Uterus (tissue), 4 donors: ENCODE results near the gene GJB5. TPM values are rescaled to one million over a fixed set of nuclear protein-coding genes. Genes with fewer than 3 reads are reported as not detected.
"Not testable (repeated sequence)": the region's sequence is repeated elsewhere in the genome, so short reads cannot be mapped to it uniquely, and the experiment has no call there.

ENCODE experiments used
- DNase-seq, 2 donors: peaks; one replicate each; pipeline ENCODE4 v3.0.0-alpha.2; 2019 to 2020
- H3K27ac ChIP-seq, 2 donors: fragments of 200-600 bp; sonication (generic); 1 replicate in 1 of 2; 2 replicates in 1 of 2; pipeline ENCODE4 v1.5.1; 2016 to 2018
- H3K27me3 ChIP-seq, 2 donors: fragments of 200-600 bp; sonication (generic); one replicate each; pipeline ENCODE4 v1.5.1; 2018 to 2019; ENCODE audit warnings: control low read depth in 1 of 2
- H3K36me3 ChIP-seq, 2 donors: fragments of 200-600 bp; sonication (generic); one replicate each; pipeline ENCODE4 v1.5.1; 2019; ENCODE audit warnings: control low read depth in 1 of 2
- H3K4me1 ChIP-seq, 2 donors: fragments of 200-600 bp; sonication (generic); one replicate each; pipeline ENCODE4 v1.5.1; 2018 to 2019; ENCODE audit warnings: control low read depth in 1 of 2
- H3K4me3 ChIP-seq, 2 donors: fragments of 200-600 bp; sonication (generic); 1 replicate in 1 of 2; 2 replicates in 1 of 2; pipeline ENCODE4 v1.5.1; 2018 to 2019; ENCODE audit warnings: mild to moderate bottlenecking in 1 of 2
- H3K9me3 ChIP-seq, 2 donors: fragments of 200-600 bp; sonication (generic); one replicate each; pipeline ENCODE4 v1.5.1; 2019; ENCODE audit warnings: control low read depth in 1 of 2
- POLR2A ChIP-seq, 2 donors: fragments of 450-650 bp; IDR thresholded peaks; one replicate each; pipeline ENCODE4 v1.6.1; 2016; ENCODE audit warnings: antibody characterized with exemption in 2 of 2, mild to moderate bottlenecking in 1 of 2, moderate library complexity in 1 of 2
- intact Hi-C: fragments of 100-400 bp; cut with DNase I; formaldehyde crosslinking; loops from one replicate; pipeline ENCODE4 v1.15.1; 2023; ENCODE audit warnings: low total_unique reads
- total RNA-seq, 4 donors: library from RNA; depleted of rRNA in 3 of 4; stranded (reverse); fragments of >200 nt in 3 of 4; gene quantifications; one replicate each; pipeline versions ENCODE4 v1.1.0 to v1.2.4, GENCODE V29; 2014 to 2023
- TF ChIP-seq, protein P1 (sequence below), 4 experiments: fragments of 200-600 bp in 2 of 4; fragments of 450-650 bp in 2 of 4; sonication (generic) in 2 of 4; IDR thresholded peaks; one replicate each; pipeline ENCODE4 v1.5.1; 2016 to 2019; ENCODE audit warnings: antibody characterized with exemption in 4 of 4, mild to moderate bottlenecking in 2 of 4, moderate library complexity in 1 of 4
- donor health status: DM: yes; HTN: yes; CAD: no.

GJB5 gene
- total RNA-seq, 4 donors from 2014 or later = 0.41 TPM; not detected in 3

DNA sequence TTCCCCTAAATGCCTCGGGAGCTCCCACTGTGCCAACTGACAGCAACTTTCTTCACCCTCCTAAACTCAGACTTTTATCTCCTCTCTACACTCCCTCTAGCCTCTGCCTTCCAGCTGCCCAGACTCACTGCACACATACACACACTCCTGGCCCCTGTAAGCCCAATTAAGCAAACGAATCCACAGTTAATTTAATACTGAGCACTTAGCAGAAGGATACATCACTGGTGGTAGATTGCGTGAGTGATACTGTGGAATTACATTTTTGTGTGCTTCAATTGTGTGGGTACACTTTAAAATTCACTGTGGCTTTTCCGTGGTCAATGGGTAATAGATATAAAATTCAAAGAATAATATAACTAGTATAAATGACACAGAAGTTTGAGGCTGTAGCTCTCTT lies 33.6 kb upstream of the GJB5 start:
- no peaks in the 10 kb centered on the region for H3K36me3 ChIP-seq
- no peaks in the 10 kb centered on the region for H3K27me3 ChIP-seq
- H3K4me3 ChIP-seq = no peak overlapping the region
- H3K4me1 ChIP-seq = no peaks in the 10 kb centered on the region
- no peaks in the 10 kb centered on the region for H3K9me3 ChIP-seq
- intact Hi-C loops = no loop called here
- no peak for DNase-seq
- TF ChIP-seq POLR2A (IDR thresholded peaks at IDR 0.05) = no peak
- TF ChIP-seq, protein P1, sequence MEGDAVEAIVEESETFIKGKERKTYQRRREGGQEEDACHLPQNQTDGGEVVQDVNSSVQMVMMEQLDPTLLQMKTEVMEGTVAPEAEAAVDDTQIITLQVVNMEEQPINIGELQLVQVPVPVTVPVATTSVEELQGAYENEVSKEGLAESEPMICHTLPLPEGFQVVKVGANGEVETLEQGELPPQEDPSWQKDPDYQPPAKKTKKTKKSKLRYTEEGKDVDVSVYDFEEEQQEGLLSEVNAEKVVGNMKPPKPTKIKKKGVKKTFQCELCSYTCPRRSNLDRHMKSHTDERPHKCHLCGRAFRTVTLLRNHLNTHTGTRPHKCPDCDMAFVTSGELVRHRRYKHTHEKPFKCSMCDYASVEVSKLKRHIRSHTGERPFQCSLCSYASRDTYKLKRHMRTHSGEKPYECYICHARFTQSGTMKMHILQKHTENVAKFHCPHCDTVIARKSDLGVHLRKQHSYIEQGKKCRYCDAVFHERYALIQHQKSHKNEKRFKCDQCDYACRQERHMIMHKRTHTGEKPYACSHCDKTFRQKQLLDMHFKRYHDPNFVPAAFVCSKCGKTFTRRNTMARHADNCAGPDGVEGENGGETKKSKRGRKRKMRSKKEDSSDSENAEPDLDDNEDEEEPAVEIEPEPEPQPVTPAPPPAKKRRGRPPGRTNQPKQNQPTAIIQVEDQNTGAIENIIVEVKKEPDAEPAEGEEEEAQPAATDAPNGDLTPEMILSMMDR (IDR thresholded peaks at IDR 0.05) = no peak
- H3K27ac ChIP-seq = no peak overlapping the region

DNA sequence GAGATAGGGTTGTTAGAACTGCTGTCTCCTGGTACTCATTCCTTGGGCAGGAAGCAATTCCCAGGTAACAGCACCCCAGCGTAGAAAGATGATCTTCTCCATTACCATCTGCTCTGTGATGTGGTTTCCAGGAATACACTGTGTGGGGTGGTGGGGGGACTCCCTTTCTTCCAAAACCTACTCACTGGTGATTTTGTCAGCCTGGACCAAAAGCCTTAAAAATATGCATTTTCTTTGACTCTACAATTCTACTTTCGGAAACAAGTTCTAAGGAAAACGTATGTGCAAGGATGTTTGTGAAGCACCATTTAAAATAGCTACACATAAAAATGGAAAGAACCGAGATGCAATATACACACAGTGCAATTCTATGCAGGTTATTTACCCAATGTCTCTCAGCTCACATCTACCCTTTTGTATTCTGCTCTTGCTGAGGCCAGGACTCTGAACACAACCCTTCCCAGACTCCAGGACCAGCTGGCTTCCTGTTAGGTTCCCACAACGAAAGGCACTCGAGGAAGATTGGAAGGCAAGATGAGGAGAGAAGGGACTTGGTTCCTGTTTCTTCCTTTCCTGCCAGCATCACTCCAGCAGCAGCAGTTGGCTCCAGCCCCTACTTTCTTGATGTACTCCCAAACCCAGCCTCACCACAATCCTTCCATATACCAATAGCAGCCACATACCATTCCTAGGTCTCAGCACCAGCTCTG lies 33.0 kb upstream of the GJB5 start:
- no peaks in the 10 kb centered on the region for H3K27me3 ChIP-seq
- H3K27ac ChIP-seq = no peak overlapping the region
- no peaks in the 10 kb centered on the region for H3K9me3 ChIP-seq
- DNase-seq = no peak
- no peak overlapping the region for H3K4me3 ChIP-seq
- TF ChIP-seq, protein P1 (IDR thresholded peaks at IDR 0.05) = no peak
- no peaks in the 10 kb centered on the region for H3K36me3 ChIP-seq
- no peaks in the 10 kb centered on the region for H3K4me1 ChIP-seq
- intact Hi-C loops = no loop called here

DNA sequence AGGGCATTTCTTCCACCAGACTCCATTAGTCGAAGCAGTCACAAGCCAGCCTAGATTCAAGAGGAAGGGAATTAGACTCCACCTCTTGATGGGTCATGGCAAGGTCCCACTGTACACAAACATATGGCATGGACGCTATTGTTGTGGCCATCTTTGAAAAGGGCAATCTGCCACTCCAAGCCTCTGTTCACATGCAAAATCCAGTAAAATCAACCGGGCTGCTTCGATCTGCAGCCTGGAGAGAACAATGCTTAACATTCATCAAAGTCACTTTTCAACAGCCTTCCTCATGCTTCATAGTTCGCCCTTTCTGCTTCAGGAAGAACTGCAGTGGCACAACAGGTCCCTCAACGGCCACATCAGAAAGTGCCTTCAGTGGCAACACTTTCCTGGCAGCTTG lies 28.0 kb upstream of the GJB5 start:
- H3K27ac ChIP-seq = no peak overlapping the region
- H3K4me3 ChIP-seq = no peak overlapping the region
- H3K4me1 ChIP-seq = no peaks in the 10 kb centered on the region
- DNase-seq = no peak
- no peaks in the 10 kb centered on the region for H3K36me3 ChIP-seq
- TF ChIP-seq, protein P1 (IDR thresholded peaks at IDR 0.05) = no peak
- no peak for TF ChIP-seq POLR2A (IDR thresholded peaks at IDR 0.05)
- no peaks in the 10 kb centered on the region for H3K9me3 ChIP-seq
- intact Hi-C loops = no loop called here
- no peaks in the 10 kb centered on the region for H3K27me3 ChIP-seq

DNA sequence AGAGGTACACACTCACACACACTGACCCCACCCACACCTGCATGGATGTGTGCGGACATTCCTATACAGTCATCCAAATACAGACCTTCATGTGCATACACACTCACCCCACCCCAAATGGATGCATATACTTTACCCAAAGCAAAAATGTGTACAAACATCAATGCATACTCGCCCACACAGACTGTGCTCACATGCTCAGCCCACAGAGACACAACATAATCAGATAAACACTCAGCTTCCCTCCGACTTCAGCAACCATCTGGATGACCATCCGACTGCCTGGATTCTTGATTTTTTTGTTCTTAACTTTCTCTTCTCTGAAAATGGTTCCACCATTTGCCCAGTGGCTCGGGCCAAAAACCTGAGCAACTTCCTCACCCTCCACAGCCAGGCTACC lies 24.4 kb upstream of the GJB5 start:
- Histone ChIP-seq H3K36me3 (no peaks in the 10 kb centered on the region), H3K27me3 (no peaks in the 10 kb centered on the region), H3K4me3 (no peak overlapping the region), H3K9me3 (no peaks in the 10 kb centered on the region), H3K4me1 (no peaks in the 10 kb centered on the region), H3K27ac (no peak overlapping the region)
- intact Hi-C loops = no loop called here
- no peak for DNase-seq
- no peak for TF ChIP-seq POLR2A (IDR thresholded peaks at IDR 0.05)
- TF ChIP-seq, protein P1 (IDR thresholded peaks at IDR 0.05) = no peak

DNA sequence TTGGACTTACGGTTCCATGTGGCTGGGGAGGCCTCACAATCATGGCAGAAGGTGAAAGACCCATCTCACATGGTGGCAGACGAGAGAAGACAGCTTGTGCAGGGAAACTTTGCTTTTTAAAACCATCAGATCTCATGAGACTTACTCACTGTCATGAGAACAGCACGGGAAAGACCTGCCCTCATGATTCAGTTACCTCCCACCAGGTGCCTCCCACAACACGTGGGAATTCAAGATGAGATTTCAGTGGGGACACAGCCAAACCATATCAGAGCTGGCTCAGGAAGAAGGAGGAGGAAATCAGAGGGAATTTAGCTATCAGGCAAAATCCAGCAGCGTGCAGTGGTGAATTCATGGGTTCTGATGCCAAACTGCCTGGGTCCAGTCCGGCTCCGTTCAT lies 22.0 kb upstream of the GJB5 start:
- H3K36me3 ChIP-seq, H3K27ac ChIP-seq: not testable (repeated sequence)

DNA sequence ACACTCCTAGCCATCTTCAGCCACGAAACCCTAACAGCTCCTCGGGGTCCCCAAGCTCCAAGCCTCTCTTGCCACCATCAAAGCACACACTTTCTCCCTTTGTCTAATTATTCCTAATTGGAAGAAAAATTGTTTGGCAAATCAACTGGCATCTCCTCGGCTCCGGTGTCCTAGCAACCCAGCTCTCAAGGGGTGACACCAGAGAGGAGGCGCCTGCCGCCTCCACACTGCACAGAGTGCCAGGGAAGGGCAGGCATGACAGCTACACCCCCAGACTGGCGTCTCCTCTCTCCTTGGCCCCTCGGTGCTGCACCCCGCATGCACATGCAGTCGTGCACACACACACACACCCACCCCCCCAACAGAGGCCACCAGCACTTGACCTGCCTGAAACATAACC lies 18.2 kb upstream of the GJB5 start:
- no peaks in the 10 kb centered on the region for H3K36me3 ChIP-seq
- H3K27me3 ChIP-seq = no peaks in the 10 kb centered on the region
- no peak overlapping the region for H3K4me3 ChIP-seq
- intact Hi-C loops = no loop called here
- H3K9me3 ChIP-seq = no peaks in the 10 kb centered on the region
- TF ChIP-seq, protein P1 (IDR thresholded peaks at IDR 0.05) = no peak
- TF ChIP-seq POLR2A (IDR thresholded peaks at IDR 0.05) = no peak
- DNase-seq = no peak
- no peaks in the 10 kb centered on the region for H3K4me1 ChIP-seq
- no peak overlapping the region for H3K27ac ChIP-seq

More for the DNA sequence above, 22.0 kb upstream of the GJB5 start:
- H3K4me1 ChIP-seq, H3K27me3 ChIP-seq, H3K4me3 ChIP-seq, DNase-seq, intact Hi-C loops, H3K9me3 ChIP-seq: not testable (repeated sequence)

DNA sequence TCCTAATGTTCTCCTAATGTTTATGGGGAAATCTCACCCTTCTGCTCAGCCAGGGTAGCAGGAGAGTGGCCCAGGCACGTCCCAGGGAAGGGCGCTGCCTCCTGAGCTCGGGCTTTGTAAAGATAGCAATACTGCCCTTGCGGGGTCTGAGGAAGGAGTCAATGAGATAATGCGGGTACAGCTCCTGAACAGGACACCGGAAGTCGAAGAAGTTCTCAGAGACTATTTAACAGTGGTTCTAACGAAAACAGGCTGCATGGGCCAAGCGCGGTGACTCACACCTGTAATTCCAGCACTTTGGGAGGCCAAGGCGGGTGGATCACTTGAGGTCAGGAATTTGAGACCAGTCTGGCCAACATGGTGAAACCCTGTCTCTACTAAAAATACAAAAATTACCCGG lies 17.6 kb upstream of the GJB5 start:
- H3K27me3 ChIP-seq, H3K9me3 ChIP-seq, H3K4me1 ChIP-seq, H3K4me3 ChIP-seq, H3K36me3 ChIP-seq, intact Hi-C loops, DNase-seq, H3K27ac ChIP-seq: not testable (repeated sequence)
